Thoracic aorta (tissue), 2 donors: Measurements from ENCODE around the gene TMEM45A. TPM values are rescaled to one million over a fixed set of nuclear protein-coding genes. Genes with fewer than 3 reads are reported as not detected.
"Not testable (repeated sequence)": the region's sequence is repeated elsewhere in the genome, so short reads cannot be mapped to it uniquely, and the experiment has no call there.

Experiments
- ATAC-seq: fragments of 150-250 bp; one replicate; pipeline ENCODE4 v1.8.0; 2017; ENCODE audit warnings: low read depth; ENCODE audit not compliant: insufficient number of reproducible peaks, low FRiP score
- DNase-seq: peaks from one replicate; pipeline ENCODE4 v3.0.0-alpha.2; 2020; ENCODE audit warnings: low spot score
- H3K27ac ChIP-seq, 2 donors: fragments of 200-600 bp; sonication (generic); 1 replicate in 1 of 2; 2 replicates in 1 of 2; pipeline ENCODE4 v1.5.1; 2016; ENCODE audit warnings: mild to moderate bottlenecking in 2 of 2, moderate library complexity in 2 of 2
- H3K27me3 ChIP-seq: fragments of 200-600 bp; sonication (generic); replicated peaks from 2 replicates; pipeline ENCODE4 v1.6.0; 2016; ENCODE audit warnings: mild to moderate bottlenecking; ENCODE audit not compliant: insufficient read depth
- H3K36me3 ChIP-seq: fragments of 200-600 bp; sonication (generic); one replicate; pipeline ENCODE4 v1.5.1; 2016
- H3K4me1 ChIP-seq, 2 donors: fragments of 200-600 bp; sonication (generic); 1 replicate in 1 of 2; 2 replicates in 1 of 2; pipeline versions ENCODE4 v1.5.1 to v1.6.0; 2016; ENCODE audit warnings: low read depth in 2 of 2, mild to moderate bottlenecking in 1 of 2; ENCODE audit not compliant: control insufficient read depth in 1 of 2
- H3K4me3 ChIP-seq: fragments of 200-600 bp; sonication (generic); 2 replicates; pipeline ENCODE4 v1.5.1; 2016; ENCODE audit warnings: mild to moderate bottlenecking
- H3K9me3 ChIP-seq: fragments of 200-600 bp; sonication (generic); 2 replicates; pipeline ENCODE4 v1.5.1; 2016
- total RNA-seq, 2 donors: library from RNA; depleted of rRNA; stranded (reverse); fragments of >200 nt; gene quantifications; one replicate each; pipeline versions ENCODE4 v1.1.0 to v1.2.3, GENCODE V29; 2016
- TF ChIP-seq, protein P1 (sequence below): fragments of 200-600 bp; sonication (generic); IDR thresholded peaks from one replicate; pipeline ENCODE4 v1.5.1; 2019; ENCODE audit warnings: antibody characterized with exemption

The TMEM45A gene
- total RNA-seq, 2 donors from 2014 or later: 21.1 to 26.5 TPM

GRCh38 chr3:100468676-100469075 is 23.7 kb upstream of the TMEM45A start:
- Histone ChIP-seq H3K27ac (no peak overlapping the region), H3K36me3 (no peaks in the 10 kb centered on the region), H3K27me3 (no peaks in the 10 kb centered on the region), H3K4me1 (peaks cover 0 to 4% of the 10 kb centered on the region in 2 donors), H3K9me3 (no peaks in the 10 kb centered on the region), H3K4me3 (no peak overlapping the region)
- no peak for ATAC-seq
- TF ChIP-seq, protein P1, sequence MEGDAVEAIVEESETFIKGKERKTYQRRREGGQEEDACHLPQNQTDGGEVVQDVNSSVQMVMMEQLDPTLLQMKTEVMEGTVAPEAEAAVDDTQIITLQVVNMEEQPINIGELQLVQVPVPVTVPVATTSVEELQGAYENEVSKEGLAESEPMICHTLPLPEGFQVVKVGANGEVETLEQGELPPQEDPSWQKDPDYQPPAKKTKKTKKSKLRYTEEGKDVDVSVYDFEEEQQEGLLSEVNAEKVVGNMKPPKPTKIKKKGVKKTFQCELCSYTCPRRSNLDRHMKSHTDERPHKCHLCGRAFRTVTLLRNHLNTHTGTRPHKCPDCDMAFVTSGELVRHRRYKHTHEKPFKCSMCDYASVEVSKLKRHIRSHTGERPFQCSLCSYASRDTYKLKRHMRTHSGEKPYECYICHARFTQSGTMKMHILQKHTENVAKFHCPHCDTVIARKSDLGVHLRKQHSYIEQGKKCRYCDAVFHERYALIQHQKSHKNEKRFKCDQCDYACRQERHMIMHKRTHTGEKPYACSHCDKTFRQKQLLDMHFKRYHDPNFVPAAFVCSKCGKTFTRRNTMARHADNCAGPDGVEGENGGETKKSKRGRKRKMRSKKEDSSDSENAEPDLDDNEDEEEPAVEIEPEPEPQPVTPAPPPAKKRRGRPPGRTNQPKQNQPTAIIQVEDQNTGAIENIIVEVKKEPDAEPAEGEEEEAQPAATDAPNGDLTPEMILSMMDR: no peak
- no peak for DNase-seq

GRCh38 chr3:100470951-100471350 is 21.5 kb upstream of the TMEM45A start:
- ATAC-seq: no peak
- DNase-seq: no peak
- H3K27ac ChIP-seq: no peak overlapping the region
- H3K9me3 ChIP-seq: no peaks in the 10 kb centered on the region
- no peaks in the 10 kb centered on the region for H3K27me3 ChIP-seq
- TF ChIP-seq, protein P1: no peak
- H3K4me1 ChIP-seq: peaks cover 0 to 4% of the 10 kb centered on the region in 2 donors
- no peaks in the 10 kb centered on the region for H3K36me3 ChIP-seq
- H3K4me3 ChIP-seq: no peak overlapping the region

- TF ChIP-seq, protein P1: no peak
- peaks cover 0 to under 1% of the 10 kb centered on the region in 2 donors for H3K4me1 ChIP-seq
- H3K27ac ChIP-seq: no peak overlapping the region
- no peaks in the 10 kb centered on the region for H3K27me3 ChIP-seq
- H3K9me3 ChIP-seq: no peaks in the 10 kb centered on the region
- H3K36me3 ChIP-seq: no peaks in the 10 kb centered on the region
- DNase-seq (no peak), ATAC-seq (no peak)
- no peak overlapping the region for H3K4me3 ChIP-seq
These were observed 21.0 kb upstream of the TMEM45A start for GRCh38 chr3:100471444-100471843.

- not testable (repeated sequence) for H3K27me3 ChIP-seq, DNase-seq, H3K4me1 ChIP-seq, H3K27ac ChIP-seq, H3K36me3 ChIP-seq, ATAC-seq, H3K4me3 ChIP-seq, H3K9me3 ChIP-seq
These were observed 14.5 kb upstream of the TMEM45A start for GRCh38 chr3:100477851-100478360.

DNA sequence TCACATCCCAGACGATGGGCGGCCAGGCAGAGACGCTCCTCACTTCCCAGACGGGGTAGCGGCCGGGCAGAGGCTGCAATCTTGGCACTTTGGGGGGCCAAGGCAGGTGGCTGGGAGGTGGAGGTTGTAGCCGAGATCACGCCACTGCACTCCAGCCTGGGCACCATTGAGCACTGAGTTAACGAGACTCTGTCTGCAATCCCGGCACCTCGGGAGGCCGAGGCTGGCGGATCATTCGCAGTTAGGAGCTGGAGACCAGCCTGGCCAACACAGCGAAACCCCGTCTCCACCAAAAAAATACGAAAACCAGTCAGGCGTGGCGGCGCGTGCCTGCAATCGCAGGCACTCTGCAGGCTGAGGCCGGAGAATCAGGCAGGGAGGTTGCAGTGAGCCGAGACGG is 13.9 kb upstream of the TMEM45A start:
- H3K27ac ChIP-seq, H3K27me3 ChIP-seq, H3K4me1 ChIP-seq, ATAC-seq, H3K4me3 ChIP-seq, DNase-seq, H3K36me3 ChIP-seq, H3K9me3 ChIP-seq: not testable (repeated sequence)

- Histone ChIP-seq H3K4me3 (no peak overlapping the region), H3K27ac (no peak overlapping the region), H3K4me1 (no peaks in the 10 kb centered on the region), H3K27me3 (no peaks in the 10 kb centered on the region), H3K36me3 (no peaks in the 10 kb centered on the region), H3K9me3 (no peaks in the 10 kb centered on the region)
- TF ChIP-seq, protein P1: no peak
- ATAC-seq (no peak), DNase-seq (no peak)
These were observed 12.3 kb upstream of the TMEM45A start for GRCh38 chr3:100480081-100480480.
